Measurements from ENCODE around the gene TEX38.
"Not testable (repeated sequence)": the region's sequence is repeated elsewhere in the genome, so short reads cannot be mapped to it uniquely, and the experiment has no call there.

Gene TEX38

DNA sequence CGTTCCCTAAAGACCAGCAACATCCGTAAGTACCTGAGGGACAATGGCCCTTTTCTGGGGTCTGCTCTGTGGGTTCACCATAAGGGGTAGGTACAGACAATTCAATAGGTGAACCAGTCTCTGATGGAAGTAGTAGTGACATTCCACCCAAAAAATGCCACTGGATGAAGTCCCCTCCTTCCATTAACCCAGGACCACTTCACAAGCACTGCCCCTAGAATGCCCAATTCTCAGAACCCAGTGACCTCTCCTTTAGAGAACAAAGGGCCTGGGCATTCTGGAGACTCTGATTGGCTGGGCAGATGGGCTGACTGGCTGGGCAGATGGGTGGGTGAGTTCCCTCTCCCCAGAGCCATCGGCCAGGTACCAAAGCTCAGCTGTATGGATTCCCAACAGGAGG is at the start of gene TEX38:
Gene TEX38 (plus strand): TSS at position 301 of the 400 bp plus-strand sequence. CDS start 81 bp downstream, at position 382.
- no peak for DNase-seq

DNA sequence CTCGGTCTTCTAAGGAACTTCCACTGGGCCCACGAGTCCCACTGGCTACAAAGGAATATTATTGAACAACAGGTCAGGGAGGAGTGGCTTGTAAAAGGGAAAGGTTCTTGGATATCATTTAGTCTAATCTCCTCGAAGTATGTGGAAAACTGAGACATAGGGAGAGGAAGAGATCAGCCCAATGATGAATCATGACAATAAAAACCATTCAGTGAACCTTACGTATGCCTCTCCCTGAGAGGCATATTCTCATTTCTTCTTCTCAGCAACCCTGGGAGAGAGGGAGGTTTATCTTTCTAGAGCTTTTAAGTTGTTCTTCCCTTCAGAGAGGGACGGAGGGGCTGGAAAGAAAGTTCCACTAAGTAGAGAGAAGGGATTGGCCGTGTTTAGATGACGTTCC is 49.7 kb upstream of the TEX38 start:
- DNase-seq = no peak

DNA sequence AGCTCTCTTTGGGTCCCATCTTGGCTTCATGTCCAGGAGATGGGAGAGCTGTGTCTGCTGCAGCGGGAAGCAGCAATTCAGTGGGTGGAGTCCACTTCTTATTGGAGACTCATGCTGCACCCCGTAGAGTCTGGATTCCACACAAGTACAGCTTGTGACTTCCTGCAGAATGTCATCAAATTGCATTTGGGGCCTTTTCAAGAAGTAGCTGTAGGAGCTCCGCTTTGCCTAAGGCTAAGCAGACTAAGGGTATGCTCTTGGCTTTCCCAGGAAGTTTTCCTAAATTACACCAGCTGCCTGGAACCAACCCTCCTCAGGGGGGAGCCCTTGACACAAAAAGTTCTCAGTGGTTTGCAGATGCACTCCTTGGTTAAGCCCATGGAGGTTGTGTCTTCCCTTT is 49.3 kb upstream of the TEX38 start:
- DNase-seq = no peak

DNA sequence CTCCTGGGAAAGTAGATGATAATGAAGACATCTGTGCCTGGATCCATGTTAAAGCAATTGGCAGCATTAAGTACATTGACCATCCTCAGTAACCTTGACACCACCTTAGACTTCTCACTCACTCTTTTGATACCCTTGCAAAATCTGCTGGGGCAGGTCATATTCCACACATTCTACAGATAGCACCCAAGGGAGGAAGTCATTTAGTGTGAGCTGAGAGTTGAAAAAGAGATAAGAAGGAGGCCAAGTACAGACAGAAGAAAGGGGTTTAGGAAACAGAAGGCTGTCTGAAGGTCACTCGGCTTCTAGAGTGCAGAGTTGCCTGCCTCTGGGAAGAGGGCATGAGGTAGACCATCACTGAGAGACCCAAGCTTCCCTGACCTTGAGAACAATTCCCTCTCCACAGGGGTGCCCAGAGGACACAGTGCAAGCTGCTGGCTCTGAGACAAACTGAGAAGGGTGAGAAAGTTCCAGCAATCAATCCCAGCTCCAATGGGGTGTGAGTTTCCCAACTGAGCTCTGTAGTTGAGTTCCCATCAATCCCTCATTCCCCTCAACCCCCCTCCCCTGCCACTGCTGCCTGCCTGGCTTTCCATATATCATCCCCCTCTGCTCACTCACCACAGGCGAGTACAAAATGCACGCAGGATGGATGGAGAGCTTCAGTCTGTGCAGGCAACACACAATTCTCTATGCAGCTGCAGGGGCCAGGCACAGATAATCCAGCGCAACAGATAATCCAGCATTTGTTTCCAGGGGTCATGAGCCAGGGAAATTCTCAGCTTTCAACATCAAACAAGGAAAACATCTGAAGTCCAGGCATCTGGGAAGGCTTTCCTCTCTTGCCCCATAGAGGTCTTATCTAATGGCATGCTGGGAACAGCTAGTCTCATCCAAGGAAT is 47.7 kb upstream of the TEX38 start:
- no peak for DNase-seq

DNA sequence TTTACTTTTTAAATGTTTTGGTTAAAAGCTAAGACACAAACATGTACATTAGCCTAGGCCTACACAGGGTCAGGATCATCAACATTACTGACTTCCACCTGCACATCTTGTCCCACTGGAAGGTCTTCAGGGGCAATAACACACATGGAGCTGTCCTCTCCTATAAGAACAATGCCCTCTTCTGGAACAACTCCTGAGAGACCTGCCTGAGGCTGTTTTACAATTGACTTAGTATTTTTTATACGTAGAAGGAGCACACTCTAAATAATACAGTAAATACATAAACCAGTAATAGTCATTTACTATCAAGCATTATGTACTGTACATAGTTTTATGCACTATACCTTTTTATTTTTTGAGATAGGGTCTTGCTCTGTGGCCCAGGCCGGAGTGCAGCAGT is 40.9 kb upstream of the TEX38 start:
- no peak for DNase-seq

DNA sequence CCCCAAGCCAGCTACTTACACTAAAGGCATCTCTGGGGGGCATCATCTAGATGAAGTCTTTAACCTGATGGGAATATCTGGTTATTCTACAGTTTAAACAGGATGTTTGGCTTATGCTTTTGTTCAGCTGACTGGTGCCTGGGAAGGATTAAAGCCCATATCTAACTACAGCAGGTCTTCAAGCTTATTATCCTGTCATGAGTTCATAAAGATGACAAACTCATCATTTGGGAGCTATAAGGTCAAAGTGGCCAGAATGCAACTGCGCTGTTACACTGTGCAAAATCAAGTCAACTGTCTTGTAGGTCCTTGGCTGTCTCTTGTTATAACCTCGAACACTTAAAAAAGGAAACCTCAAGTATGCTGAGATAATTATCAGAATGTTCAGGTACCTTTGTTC is 36.4 kb upstream of the TEX38 start:
- no peak for DNase-seq

DNA sequence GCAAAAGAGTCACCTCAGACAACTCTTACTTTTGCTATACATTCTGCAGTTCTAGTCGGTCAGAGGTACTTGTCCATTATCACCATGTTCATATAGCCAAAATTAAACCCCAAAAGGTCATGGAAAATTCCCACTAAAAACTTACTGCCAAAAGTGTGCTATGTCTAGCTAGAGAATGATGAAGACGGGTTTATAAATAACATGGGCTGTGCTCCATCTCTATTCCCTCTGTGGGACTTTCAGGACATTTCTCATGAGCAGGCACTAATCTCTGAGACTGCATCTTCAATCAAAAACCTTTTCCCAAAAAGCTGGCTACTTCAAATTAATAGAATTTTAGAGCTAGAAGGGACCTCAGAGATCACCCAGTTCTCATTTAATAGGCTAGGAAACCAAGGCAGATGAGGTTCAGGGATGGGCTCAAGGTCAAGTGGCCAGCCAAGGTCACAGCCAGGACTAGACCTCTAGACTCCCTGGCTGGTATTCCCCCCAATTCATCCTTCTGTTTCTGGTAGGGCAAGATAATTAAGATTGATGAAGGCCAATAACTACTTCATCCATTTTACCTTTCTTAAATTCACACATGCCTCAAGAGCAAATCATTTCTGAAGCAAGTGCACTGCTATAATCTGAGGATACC is 34.1 kb upstream of the TEX38 start:
- DNase-seq = no peak

DNA sequence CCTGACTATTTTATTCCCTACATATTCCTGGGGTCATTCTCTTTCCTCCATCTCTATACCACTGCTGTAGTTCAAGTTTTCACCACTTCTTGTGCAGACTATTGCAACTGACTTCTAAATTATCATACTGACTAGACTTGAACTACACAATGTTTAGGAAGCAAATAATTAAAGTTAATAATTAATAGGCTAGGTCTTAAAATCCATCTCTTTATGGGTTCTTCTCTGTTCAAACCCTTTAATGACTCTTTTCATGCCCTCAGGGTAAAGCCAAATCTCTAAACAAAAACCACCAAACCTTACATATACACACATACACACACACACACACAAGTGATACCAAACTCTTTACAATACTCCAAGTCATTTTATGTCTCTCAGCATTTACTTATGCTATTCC is 32.7 kb upstream of the TEX38 start:
- no peak for DNase-seq

DNA sequence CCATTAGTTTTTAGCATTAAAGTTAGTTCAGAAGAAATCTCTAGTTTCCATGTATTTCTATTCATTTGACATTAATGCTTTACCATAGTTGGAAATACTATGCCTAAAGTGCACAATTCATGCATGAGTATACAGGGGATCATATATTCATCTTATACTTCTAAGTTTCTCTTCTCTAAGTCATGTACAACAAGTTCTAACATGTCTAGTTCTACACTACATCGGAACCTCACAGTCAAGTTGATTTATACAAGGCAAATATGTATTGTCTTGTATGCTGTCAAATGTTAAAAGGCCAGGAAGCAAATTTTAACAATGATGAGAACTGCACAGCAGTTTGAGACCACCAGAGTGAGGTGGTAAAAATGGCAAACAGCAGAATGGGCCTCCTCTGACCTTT is 32.1 kb upstream of the TEX38 start:
- no peak for DNase-seq

DNA sequence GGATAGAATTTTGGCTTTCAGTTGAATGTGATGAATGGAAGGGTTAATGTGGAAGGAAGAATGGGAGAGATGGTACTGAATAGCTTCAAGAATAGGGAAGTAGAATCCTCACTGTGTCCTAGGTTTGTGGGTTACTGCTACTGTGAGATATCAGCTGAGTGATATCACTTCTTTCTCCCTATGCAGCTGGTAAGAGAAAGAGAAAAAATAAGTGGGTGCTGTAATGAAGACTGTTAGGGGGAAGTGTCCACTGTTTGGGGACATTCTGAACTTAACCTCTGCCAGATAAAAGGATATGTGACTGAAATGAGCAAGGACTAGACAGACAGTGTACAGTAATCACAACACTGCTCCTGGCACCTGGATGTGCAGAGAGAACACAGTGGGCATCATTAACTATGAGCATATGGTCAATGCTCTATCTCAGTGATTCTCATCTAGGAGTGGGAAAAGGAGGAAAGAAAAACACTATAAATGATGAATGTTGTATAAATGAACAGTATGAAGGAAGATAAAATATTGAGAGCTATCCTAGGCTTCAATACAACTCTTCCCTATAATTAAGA is 29.5 kb upstream of the TEX38 start:
- DNase-seq = no peak

DNA sequence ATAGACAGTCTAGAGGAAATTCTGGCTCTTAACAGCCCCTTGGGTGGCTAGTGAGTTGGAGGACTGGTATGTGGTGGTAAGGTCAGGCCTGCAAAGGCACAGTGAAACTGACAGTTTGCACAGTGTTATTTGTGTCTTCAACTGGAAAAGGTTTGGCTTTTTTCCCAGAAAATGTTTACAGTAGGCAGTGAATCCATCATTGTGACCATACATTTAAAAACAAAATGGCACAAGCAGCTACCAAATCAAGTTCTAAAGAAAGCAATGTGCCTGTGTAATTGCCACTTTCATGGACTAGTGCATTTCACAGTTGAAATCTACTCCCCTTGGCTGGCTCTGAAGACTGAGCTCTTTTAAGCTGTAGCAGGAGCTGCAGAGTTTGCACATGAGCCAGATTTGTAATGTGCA is 28.3 kb upstream of the TEX38 start:
- no peak for DNase-seq

DNA sequence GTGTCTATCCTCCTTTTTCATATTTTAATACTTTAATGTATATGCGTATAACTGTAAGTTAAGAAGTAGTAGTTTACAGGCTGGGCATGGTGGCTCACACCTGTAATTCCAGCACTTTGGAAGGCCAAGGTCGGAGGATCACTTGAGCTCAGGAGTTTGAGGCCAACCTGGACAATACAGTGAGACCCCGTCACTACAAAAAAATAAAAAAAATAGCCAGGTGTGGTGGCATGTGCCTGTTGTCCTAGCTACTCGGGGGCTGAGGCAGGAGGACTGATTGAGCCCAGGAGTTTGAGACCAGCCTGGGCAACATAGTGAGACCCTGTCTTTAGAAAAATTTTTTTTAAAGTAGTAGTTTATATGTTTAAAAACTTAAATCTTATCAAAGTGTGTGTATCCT is 25.8 kb upstream of the TEX38 start:
- no peak for DNase-seq

DNA sequence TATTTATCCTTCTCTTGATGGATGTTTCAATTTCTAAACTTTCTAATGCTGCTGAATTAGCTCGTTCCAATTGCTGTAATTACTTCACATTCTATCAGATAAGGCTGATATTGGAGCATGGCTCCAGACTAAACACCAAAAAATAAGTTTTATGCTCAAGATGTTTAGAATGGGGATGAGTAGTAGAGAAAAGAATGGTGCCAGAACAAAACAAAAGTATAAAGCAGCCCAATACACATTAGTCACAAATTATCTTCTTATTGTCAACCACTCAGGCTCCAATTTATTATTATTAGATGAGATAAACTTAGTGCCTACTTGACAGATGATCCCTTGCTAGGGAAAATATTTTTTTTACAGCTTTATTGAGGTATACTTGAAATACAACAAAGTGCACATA is 25.3 kb upstream of the TEX38 start:
- DNase-seq = no peak

DNA sequence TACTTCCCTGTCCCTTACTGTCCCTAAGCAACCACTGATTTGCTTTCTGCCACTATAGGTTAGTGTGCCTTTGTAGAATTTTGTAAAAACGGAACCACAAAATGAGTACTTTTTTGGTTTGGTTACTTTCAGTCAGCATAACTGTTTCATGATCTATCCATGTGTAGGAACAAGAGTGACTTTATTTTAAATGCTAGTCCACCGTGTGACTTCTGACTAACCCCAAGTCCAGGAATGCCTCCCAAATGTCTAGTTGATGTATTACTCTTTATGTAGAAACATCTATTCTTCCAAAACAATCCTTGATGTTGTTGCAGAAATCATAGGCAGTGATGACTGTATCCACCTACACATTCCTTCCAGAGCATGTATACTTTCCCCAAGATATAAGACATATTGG is 24.8 kb upstream of the TEX38 start:
- DNase-seq = no peak

DNA sequence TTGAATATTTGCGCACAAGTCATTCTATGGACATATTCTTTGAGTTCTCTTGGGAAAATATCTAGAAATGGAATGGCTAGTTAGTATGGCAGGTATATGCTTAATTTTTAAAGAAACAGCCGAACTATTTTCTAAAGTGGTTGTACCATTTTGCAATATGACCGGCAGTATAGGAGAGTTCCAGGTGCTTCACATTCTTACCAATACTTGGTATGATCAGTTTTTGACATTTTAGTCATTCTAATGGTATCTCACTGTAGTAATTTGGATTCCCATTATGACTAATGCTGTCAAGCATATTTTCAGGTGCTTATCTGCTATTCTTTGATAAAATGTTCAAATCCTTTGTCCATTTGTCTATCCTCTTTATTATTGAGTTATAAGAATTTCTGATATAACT is 24.0 kb upstream of the TEX38 start:
- DNase-seq = no peak

DNA sequence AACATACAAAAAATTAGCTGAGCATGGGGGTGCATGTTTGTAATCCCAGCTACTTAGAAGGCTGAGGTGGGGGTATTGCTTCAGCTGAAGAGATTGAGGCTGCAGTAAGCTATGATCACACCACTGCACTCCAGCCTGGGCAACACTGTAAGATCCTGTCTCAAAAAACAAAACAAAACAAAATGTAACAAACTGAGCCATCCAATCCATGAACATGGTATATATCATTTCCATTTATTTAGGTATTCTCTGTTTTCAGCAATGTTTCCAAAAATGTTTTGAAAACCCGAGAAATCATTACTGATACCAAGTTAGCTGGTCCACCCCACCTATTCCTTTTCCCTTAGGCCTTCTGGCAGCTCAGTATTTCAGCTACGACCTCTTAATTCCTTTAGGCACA is 21.9 kb upstream of the TEX38 start:
- no peak for DNase-seq

DNA sequence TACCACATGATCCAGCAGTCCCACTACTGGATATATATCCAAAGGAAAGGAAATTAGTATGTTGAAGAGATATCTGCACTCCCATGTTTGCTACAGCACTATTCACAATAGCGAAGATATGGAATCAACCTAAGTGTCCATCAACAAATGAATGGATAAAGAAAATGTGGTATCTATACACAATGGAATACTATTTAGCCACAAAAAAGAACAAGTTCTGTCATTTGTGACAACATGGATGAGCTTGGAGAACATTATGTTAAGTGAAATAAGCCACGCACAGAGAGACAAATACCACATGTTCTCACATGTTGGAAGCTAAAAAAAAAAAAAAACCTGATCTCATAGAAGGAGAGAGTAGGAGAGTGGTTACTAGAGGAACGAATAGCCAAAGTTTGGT is 21.2 kb upstream of the TEX38 start:
- no peak for DNase-seq

DNA sequence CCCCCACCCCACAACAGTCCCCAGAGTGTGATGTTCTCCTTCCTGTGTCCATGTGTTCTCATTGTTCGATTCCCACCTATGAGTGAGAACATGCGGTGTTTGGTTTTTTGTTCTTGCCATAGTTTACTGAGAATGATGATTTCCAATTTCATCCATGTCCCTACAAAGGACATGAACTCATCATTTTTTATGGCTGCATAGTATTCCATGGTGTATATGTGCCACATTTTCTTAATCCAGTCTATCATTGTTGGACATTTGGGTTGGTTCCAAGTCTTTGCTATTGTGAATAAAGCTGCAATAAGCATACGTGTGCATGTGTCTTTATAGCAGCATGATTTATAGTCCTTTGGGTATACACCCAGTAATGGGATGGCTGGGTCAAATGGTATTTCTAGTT is 20.5 kb upstream of the TEX38 start:
- DNase-seq = not testable (repeated sequence)

DNA sequence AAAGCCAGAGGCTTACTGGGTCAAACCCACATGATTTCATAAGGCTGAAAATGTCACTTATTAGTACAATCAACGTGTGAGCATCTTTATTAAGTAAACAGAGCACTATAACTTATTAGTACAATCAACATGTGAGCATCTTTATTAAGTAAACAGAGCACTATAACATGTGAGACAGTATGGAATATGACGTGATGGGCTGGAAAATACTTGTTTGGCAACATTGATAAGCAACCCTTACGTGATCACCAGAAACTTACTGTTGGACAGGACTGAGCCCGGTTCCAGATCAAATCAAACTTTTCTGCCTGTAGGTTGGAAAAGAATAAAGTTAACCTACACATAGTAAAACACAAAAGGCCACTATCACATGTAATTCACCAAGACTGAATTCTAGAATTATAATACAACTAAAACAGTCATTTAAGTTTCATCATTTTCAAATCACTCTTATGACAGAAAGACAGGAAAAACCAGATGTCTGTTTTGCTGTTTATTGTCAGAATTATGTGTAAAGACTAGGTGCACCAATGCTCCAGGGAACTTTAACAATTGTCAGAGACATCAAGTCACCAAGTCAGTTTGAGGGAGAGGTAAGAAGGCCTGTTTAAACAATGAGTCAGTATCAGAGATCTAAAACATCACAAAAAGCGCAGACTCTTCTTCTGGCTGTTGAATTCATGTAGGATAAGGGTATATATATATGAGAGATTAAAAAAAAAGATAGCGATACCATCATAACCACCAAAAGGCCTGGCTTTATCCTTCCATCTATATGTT is 19.1 kb upstream of the TEX38 start:
- no peak for DNase-seq

DNA sequence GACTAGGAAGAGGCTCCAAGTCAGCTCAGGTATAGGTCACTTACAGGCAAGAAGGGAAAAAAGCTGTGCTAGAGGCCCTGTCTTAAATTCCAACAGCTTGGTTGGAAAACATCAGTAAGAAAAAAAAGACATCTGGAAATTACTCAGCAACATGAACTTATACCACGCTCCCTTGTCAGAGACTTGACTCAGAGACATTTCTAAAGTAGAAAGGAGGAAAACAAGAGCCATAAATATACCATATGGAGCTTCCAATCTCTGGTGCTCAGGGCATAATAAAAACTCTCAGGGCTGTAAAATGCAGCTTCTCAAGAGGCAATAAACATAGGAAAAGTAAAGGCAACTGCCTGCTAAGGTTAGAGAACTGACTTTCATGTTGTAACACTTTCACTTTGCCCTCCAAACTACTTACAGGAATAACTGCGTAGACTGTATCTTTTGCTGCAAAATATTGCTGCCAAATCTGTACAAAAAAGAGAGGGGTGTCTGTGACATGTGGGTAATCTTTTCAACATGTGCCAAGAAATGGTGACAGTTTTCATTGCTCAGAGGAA is 18.2 kb upstream of the TEX38 start:
- no peak for DNase-seq

DNA sequence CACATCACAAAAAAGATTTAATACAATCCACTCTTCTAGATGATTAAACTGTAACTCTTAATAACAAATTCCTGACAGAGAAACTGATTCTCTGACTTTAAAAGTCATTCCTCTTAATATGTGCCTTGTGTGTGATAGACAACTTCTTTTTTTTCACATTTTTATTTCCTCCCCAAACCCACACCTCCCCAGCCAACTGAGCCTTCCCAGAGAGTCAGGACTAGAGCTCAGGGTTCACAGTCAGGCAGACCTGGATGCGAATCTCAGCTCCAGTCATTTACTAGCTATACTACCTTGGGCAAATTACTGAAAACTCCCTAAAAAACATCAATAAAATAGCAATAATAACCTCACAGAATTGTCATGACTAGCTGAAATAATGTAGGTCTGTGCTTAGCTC is 17.6 kb upstream of the TEX38 start:
- DNase-seq = no peak

DNA sequence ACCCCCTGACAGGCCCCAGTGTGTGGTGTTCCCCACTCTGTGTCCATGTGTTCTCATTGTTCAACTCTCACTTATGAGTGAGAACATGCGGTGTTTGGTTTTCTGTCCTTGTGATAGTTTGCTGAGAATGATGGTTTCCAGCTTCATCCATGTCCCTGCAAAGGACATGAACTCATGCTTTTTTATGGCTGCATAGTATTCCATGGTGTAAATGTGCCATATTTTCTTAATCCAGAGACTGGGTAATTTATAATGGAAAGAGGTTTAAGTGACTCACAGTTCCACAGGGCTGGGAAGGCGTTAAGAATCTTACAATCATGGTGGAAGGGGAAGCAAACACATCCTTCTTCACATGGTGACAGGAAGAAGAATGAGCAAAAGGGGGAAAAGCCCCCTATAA is 17.0 kb upstream of the TEX38 start:
- not testable (repeated sequence) for DNase-seq

DNA sequence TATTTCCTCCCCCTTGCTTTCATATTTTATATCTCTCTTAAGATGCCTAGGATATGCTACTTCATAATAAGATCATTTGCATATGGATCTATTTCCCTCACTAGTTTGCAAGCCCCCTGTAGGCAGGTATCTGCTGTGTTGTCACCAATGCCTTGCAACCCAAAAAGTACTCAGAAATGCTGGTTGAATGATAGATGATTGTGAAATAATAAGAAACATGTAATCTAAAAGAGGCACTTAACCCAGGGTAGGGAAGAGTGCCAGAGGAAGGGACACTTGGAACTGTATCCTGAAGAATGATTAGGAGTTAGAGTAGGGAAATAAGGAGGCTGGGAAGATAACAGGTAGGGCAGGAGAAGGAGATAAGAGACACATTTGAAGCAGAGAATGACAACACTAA is 15.8 kb upstream of the TEX38 start:
- no peak for DNase-seq
